ENCODE results near the gene RPGRIP1.

DNA sequence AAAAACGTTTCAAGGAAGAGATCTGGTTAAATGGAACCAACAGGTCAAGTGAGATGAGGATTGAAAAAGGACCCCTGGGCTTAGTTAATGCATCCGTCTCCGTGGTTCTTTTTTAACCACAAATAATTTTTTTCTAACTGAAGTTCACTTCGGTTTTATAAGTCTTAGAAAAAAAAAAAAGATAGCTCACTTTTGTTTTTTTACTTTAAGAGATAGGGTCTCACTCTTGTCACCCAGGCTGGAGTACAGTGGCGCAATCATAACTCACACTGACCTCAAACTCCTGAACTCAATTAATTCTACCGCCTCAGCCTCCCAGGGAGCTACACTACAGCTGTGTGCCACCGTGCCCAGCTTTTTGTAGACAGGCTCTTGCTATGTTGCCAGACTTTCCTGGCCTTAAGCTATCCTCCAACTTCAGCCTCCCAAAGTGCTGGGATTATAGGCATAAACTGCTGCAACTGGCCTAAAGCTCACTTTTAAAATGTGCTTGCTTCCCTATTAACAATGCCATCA, 22.4 kb upstream of the RPGRIP1 start:
- TF ChIP-seq, protein P1, sequence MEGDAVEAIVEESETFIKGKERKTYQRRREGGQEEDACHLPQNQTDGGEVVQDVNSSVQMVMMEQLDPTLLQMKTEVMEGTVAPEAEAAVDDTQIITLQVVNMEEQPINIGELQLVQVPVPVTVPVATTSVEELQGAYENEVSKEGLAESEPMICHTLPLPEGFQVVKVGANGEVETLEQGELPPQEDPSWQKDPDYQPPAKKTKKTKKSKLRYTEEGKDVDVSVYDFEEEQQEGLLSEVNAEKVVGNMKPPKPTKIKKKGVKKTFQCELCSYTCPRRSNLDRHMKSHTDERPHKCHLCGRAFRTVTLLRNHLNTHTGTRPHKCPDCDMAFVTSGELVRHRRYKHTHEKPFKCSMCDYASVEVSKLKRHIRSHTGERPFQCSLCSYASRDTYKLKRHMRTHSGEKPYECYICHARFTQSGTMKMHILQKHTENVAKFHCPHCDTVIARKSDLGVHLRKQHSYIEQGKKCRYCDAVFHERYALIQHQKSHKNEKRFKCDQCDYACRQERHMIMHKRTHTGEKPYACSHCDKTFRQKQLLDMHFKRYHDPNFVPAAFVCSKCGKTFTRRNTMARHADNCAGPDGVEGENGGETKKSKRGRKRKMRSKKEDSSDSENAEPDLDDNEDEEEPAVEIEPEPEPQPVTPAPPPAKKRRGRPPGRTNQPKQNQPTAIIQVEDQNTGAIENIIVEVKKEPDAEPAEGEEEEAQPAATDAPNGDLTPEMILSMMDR (IDR thresholded peaks at IDR 0.05; ENCODE audit: borderline replicate concordance, extremely low read depth, low read length, poor library complexity, severe bottlenecking): no peak
- no peak for TF ChIP-seq EZH2 (IDR thresholded peaks at IDR 0.05; ENCODE audit: borderline replicate concordance, low read depth, low read length, severe bottlenecking)

All from DND-41 (cell line).